Measurements from ENCODE around the gene LEPR. TPM values are rescaled to one million over a fixed set of nuclear protein-coding genes. Genes with fewer than 3 reads are reported as not detected.

Gene LEPR
- total and polyA plus RNA-seq, 10 donors, result 0.90 to 9.3 (median 5.4) TPM

DNA sequence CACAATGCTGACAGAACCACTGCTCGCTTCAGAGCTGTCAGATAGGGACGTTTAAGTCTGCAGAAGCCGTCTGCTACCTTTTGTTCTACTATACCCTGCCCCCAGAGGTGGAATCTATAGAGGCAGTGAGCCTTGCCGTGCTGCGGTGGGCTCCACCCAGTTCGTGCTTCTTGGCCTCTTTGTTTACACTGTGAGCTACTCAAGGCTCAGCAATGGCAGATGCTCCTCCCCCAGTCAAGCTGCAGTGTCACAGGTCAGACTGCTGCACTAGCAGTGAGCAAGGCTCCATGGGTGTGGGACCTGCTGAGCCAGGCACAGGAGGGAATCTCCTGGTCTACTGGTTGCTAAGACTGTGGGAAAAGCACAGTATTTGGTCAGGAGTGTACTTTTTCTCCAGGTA lies 47.1 kb downstream of the LEPR start:
- 72 to 85% (median 76%) methylated on average over 6 of the region's 6 CpGs for WGBS, 5 donors
- TF ChIP-seq, protein P1, sequence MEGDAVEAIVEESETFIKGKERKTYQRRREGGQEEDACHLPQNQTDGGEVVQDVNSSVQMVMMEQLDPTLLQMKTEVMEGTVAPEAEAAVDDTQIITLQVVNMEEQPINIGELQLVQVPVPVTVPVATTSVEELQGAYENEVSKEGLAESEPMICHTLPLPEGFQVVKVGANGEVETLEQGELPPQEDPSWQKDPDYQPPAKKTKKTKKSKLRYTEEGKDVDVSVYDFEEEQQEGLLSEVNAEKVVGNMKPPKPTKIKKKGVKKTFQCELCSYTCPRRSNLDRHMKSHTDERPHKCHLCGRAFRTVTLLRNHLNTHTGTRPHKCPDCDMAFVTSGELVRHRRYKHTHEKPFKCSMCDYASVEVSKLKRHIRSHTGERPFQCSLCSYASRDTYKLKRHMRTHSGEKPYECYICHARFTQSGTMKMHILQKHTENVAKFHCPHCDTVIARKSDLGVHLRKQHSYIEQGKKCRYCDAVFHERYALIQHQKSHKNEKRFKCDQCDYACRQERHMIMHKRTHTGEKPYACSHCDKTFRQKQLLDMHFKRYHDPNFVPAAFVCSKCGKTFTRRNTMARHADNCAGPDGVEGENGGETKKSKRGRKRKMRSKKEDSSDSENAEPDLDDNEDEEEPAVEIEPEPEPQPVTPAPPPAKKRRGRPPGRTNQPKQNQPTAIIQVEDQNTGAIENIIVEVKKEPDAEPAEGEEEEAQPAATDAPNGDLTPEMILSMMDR (IDR thresholded peaks at IDR 0.05 in 8 of 11, conservative IDR thresholded peaks at IDR 0.05 in 3 of 11), result no peak
- TF ChIP-seq POLR2AphosphoS5 (IDR thresholded peaks at IDR 0.05) (no peak), POLR2A (IDR thresholded peaks at IDR 0.05) (no peak)
- no peak for DNase-seq
- intact Hi-C loops (cut with DNase I; ENCODE audit: low total_unique reads), result no loop called here
- Histone ChIP-seq H3K4me3 (no peak overlapping the region), H3K36me3 (no peaks in the 10 kb centered on the region), H3K4me1 (no peaks in the 10 kb centered on the region), H3K9me3 (peaks cover 0 to 11% (median 5%) of the 10 kb centered on the region in 8 donors), H3K27me3 (replicated peaks in 1 of 7) (no peaks in the 10 kb centered on the region), H3K27ac (no peak overlapping the region)

DNA sequence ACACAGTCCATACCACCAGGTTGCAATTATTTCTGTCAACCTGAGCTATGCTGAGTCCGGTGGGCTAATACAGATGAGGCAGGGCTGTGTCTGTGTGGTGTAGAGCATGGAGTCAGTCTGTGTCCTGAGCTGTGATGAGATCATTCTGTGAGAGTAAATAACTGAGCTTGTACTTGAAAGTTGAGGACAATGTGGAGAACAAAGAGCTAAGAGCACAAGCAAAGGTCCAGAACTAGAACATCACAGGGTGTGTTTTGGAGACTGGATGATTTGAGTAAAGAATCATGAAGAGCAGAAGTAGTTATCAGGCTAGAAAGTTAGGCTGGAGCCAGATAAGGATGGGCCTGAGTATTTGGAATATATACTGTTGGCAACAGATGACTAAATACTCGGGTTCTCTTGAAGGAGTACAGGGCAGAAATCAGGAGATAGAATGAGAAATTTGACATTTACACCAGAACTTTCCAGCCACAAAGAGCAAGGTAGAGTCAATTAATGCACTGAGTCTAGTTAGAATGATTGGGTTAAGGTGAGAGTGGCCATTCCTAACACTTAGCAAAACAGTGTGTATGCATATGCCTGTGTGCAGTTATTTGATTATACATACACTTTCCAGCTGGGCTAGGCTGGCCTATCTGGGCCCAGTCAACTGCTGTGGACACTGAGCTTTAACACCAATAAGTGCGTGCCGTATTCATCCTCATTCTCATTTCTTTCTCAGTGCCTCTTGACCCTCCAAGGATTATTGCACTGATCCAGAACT lies 48.8 kb downstream of the LEPR start:
- WGBS, 5 donors, result 53 to 90% (median 65%) methylated on average over 4 of the region's 4 CpGs
- no peak for DNase-seq
- intact Hi-C loops (cut with DNase I; ENCODE audit: low total_unique reads), result no loop called here
- Histone ChIP-seq H3K27ac (no peak overlapping the region), H3K9me3 (peaks cover 0 to 7% (median 2%) of the 10 kb centered on the region in 8 donors), H3K4me3 (no peak overlapping the region), H3K36me3 (no peaks in the 10 kb centered on the region), H3K27me3 (replicated peaks in 1 of 7) (no peaks in the 10 kb centered on the region), H3K4me1 (no peaks in the 10 kb centered on the region)
- TF ChIP-seq POLR2A (IDR thresholded peaks at IDR 0.05) (no peak), POLR2AphosphoS5 (IDR thresholded peaks at IDR 0.05) (no peak)
- TF ChIP-seq, protein P1 (IDR thresholded peaks at IDR 0.05 in 8 of 11, conservative IDR thresholded peaks at IDR 0.05 in 3 of 11), result no peak

DNA sequence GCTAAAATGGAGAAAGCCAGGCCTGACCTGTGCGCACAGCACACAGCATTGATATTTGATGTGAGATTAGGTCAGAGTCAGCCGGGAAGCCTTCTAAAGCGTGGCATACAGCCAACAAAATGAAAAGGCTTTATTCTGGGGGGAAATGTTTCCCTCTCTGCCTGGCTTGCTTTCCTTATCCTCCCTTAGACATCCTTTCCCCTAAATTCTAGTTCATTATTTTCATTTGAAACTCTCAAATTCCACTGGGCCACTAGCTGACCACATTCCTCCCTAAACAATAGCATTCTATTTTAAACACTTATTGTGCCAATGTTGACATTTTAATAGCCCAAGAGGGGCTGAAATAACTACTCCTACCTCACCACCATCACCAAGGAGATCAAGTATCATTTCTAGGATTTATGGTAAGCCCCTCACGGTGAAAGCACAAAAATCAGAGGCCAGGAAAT lies 49.4 kb downstream of the LEPR start:
- H3K9me3 ChIP-seq, result peaks cover 0 to 7% (median 2%) of the 10 kb centered on the region in 8 donors
- 76 to 87% (median 79%) methylated on average over 4 of the region's 4 CpGs for WGBS, 5 donors
- H3K4me3 ChIP-seq, result no peak overlapping the region
- H3K36me3 ChIP-seq, result no peaks in the 10 kb centered on the region
- no peak for DNase-seq
- no peaks in the 10 kb centered on the region for H3K4me1 ChIP-seq
- no peak overlapping the region for H3K27ac ChIP-seq
- no peak for TF ChIP-seq POLR2AphosphoS5 (IDR thresholded peaks at IDR 0.05)
- no peak for TF ChIP-seq POLR2A (IDR thresholded peaks at IDR 0.05)
- TF ChIP-seq, protein P1 (IDR thresholded peaks at IDR 0.05 in 8 of 11, conservative IDR thresholded peaks at IDR 0.05 in 3 of 11), result no peak
- H3K27me3 ChIP-seq (replicated peaks in 1 of 7), result no peaks in the 10 kb centered on the region
- intact Hi-C loops (cut with DNase I; ENCODE audit: low total_unique reads), result no loop called here

Small RNA genes lying within 50 kb of the gene (small RNA-seq; reads per million reads assigned to genes)
- 0 to 0.07 (median 0) reads per million in 4 donors for gene RNU2-15P

Other genes with a start within 250 kb of the LEPR start
- gene DNAJC6, start 111.1 kb upstream of the LEPR start, total RNA-seq, result 1 to 10 TPM; 4.4 to 9.7 (median 6.2) TPM
- gene DNAJC6, start 111.1 kb upstream of the LEPR start, polyA plus RNA-seq, result under 1 TPM; 0.20 to 0.67 (median 0.20) TPM
- gene LEPROT, start within 50 bp of the LEPR start, total RNA-seq, result 100 to 1,000 TPM in 1 of 7 donors, 10 to 100 TPM in 6; 56.6 to 104 (median 78.7) TPM
- 10 to 100 TPM; 12.5 to 25.4 (median 16.5) TPM for gene LEPROT, start within 50 bp of the LEPR start, polyA plus RNA-seq